NB4 (cell line): Measurements from ENCODE around the gene SPINT3.

ENCODE experiments used
- DNase-seq: peaks from one replicate; pipeline ENCODE4 v3.0.0; 2010; ENCODE audit warnings: low read depth
- H3K4me3 ChIP-seq: one replicate; pipeline ENCODE4 v1.5.1; 2011; ENCODE audit warnings: mild to moderate bottlenecking, low read depth, low read length, moderate library complexity
- CTCF ChIP-seq: IDR thresholded peaks from one replicate; pipeline ENCODE4 v1.5.1; 2012; ENCODE audit warnings: low read depth, low read length
- MAX ChIP-seq: IDR thresholded peaks from 2 replicates; pipeline ENCODE4 v1.6.1; 2011; ENCODE audit warnings: low read depth, low read length
- MYC ChIP-seq: IDR thresholded peaks from 2 replicates; pipeline ENCODE4 v1.6.1; 2011; ENCODE audit warnings: low read depth, low read length
- POLR2A ChIP-seq: IDR thresholded peaks from 2 replicates; pipeline ENCODE4 v1.6.1; 2011; ENCODE audit warnings: mild to moderate bottlenecking; ENCODE audit not compliant: insufficient read length; ENCODE audit errors: extremely low read depth

The SPINT3 gene

DNA sequence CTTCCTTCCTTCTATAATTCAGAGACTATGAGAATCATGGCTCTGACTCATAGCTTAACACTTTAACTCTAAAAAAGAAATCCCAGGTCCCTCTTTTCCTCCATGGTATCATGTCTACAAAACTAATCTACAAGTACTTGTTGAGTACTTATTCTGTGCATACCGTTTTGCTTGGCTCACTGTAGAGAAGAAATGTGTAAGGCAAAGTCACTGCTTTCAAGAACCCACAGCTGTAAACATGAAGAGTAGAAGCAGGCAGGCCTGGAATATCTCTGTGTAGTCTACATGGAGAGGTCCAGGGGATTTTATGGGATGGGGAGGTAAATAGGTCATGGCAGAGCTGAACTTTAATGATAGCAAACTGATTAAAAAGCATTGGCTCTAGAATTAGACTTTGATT is 13.8 kb downstream of the SPINT3 start:
- DNase-seq: no peak
- no peak overlapping the region for H3K4me3 ChIP-seq
- no peak for TF ChIP-seq MAX
- no peak for TF ChIP-seq CTCF
- TF ChIP-seq POLR2A: no peak
- TF ChIP-seq MYC: no peak

GRCh38 chr20:45500022-45500421 is 15.4 kb downstream of the SPINT3 start:
- no peak overlapping the region for H3K4me3 ChIP-seq
- no peak for TF ChIP-seq MAX
- TF ChIP-seq MYC: no peak
- TF ChIP-seq CTCF: no peak
- TF ChIP-seq POLR2A: no peak
- DNase-seq: no peak

DNA sequence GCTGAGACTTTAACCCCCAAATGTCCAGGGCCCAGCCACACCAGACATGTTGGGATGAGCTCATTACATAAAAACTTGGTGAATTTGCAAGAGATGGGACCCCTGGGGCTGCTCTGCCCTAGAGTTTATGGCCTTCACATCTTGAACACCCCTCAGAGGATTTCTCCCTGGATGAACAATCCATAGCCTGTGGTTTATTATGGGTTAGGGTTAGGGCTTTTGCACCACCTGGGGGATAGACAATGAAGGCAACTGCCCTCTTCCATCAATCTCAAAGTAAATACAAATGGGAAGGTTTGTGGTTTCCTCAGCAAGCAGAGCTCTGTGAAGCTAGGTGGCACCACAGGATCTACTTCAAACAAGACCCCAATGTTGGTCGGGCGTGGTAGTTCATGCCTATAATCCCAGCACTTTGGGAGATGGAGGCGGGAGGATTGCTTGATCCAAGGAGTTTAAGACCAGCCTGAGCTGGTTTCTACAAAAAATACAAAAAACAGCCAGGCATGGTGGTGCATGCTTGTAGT is 17.4 kb downstream of the SPINT3 start:
- no peak overlapping the region for H3K4me3 ChIP-seq
- TF ChIP-seq CTCF: no peak
- no peak for TF ChIP-seq MAX
- DNase-seq: no peak

GRCh38 chr20:45496166-45496565 is 19.3 kb downstream of the SPINT3 start:
- DNase-seq: no peak
- no peak overlapping the region for H3K4me3 ChIP-seq
- TF ChIP-seq CTCF (no peak), POLR2A (no peak), MYC (no peak)

- no peak for TF ChIP-seq MYC
- no peak for TF ChIP-seq MAX
- no peak for TF ChIP-seq CTCF
- TF ChIP-seq POLR2A: no peak
- H3K4me3 ChIP-seq: no peak overlapping the region
- DNase-seq: peak; percentile 39
Measured at GRCh38 chr20:45495501-45495941, 19.9 kb downstream of the SPINT3 start.

DNA sequence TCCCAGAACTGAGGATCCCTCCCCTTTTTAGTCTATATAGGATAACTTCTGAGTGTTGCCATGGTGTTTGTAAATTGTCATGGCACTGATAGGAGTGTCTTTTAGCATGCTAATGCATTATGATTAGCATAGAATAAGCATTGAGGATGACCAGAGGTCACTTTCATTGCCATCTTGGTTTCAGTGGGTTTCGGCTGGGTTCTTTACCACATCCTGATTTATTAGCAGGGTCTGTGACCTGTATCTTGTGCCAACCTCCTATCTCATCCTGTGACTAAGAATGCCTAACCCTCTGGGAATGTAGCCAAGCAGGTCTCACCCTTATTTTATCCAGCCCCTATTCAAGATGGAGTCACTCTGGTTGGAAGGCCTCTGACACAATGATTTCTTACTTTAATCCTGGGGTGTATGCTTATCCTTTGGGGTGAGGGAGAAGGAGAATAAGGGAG is 26.3 kb downstream of the SPINT3 start:
- DNase-seq: no peak
- TF ChIP-seq CTCF (no peak), POLR2A (no peak), MAX (no peak)
- H3K4me3 ChIP-seq: no peak overlapping the region
